ACC112 (cell line): ENCODE data around the gene VIM.

Source experiments
- H2AFZ ChIP-seq: fragments of 200-600 bp; sonication (generic); one replicate; pipeline ENCODE4 v1.6.0; 2017; ENCODE audit warnings: antibody characterized with exemption, low read length; ENCODE audit not compliant: unreplicated experiment
- H3K27ac ChIP-seq: fragments of 200-600 bp; sonication (generic); 2 replicates; pipeline ENCODE4 v1.5.1; 2014; ENCODE audit warnings: low read depth, mild to moderate bottlenecking, antibody characterized with exemption, low read length, moderate library complexity
- H3K27me3 ChIP-seq: fragments of 200-600 bp; sonication (generic); 2 replicates; pipeline ENCODE4 v1.6.1; 2014; ENCODE audit warnings: mild to moderate bottlenecking, antibody characterized with exemption, low read length, moderate library complexity, mixed read lengths; ENCODE audit not compliant: insufficient read depth
- H3K36me3 ChIP-seq: fragments of 200-600 bp; sonication (generic); 2 replicates; pipeline ENCODE4 v1.6.1; 2016; ENCODE audit warnings: mild to moderate bottlenecking, antibody characterized with exemption, low read length, moderate library complexity, mixed read lengths; ENCODE audit not compliant: insufficient read depth
- H3K4me1 ChIP-seq: fragments of 200-600 bp; sonication (generic); one replicate; pipeline ENCODE4 v1.6.1; 2016; ENCODE audit warnings: low read length, mixed read lengths; ENCODE audit not compliant: insufficient read depth, unreplicated experiment, control insufficient read depth
- H3K4me3 ChIP-seq: fragments of 200-600 bp; sonication (generic); 2 replicates; pipeline ENCODE4 v1.5.1; 2014; ENCODE audit warnings: mild to moderate bottlenecking, low read depth, low read length
- H3K79me2 ChIP-seq: fragments of 200-600 bp; sonication (generic); one replicate; pipeline ENCODE4 v1.6.0; 2016; ENCODE audit warnings: low read length; ENCODE audit not compliant: control insufficient read depth, unreplicated experiment, insufficient read depth

The VIM gene

DNA sequence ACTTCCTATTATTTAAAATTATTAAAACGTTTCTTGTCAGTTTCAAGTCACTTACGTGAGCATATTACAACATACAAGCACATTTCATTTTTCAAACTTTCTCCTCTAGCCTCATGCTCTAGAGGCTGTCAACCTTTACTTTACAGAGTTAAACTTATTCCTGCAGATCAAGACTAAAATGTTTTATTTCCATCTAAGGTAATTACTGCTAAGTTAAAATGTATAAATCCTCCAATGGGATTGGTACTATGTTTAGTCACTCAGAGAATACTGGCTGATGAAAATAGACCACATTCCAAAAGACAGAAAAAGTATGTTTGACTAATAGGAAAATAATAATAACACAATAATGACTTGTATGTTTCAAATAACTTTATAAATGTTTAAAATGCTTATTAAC is 18.2 kb upstream of the VIM start:
- Histone ChIP-seq H3K79me2 (peaks cover 12% of the 10 kb centered on the region), H3K4me3 (peak overlapping the region; percentile 58), H2AFZ (no peak overlapping the region), H3K36me3 (no peaks in the 10 kb centered on the region), H3K27me3 (no peaks in the 10 kb centered on the region), H3K4me1 (peaks cover 52% of the 10 kb centered on the region), H3K27ac (peak overlapping the region; percentile 67)

DNA sequence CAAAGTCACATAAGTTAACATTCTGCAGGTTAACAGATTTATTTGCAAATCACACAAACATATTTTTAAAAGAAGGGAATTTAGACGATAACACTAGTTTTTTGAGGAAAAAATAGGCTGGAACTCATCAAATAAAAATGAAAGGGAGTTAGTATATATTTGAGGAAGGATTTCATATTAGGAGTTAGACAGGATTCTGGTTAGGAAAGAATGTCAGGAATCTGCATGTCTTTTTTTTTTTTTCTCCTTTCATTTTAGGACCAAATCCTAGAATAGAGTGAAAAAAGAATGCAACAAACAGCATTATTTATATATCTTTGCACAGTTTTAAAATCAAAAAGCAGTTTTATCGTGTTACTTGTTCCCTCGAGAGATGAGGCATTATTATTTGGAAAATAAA is 17.7 kb upstream of the VIM start:
- H3K36me3 ChIP-seq, result no peaks in the 10 kb centered on the region
- H3K4me1 ChIP-seq, result peaks cover 52% of the 10 kb centered on the region
- H3K27me3 ChIP-seq, result no peaks in the 10 kb centered on the region
- H3K79me2 ChIP-seq, result peaks cover 12% of the 10 kb centered on the region
- peak overlapping the region; percentile 67 for H3K27ac ChIP-seq
- peak overlapping the region; percentile 58 for H3K4me3 ChIP-seq
- H2AFZ ChIP-seq, result no peak overlapping the region

DNA sequence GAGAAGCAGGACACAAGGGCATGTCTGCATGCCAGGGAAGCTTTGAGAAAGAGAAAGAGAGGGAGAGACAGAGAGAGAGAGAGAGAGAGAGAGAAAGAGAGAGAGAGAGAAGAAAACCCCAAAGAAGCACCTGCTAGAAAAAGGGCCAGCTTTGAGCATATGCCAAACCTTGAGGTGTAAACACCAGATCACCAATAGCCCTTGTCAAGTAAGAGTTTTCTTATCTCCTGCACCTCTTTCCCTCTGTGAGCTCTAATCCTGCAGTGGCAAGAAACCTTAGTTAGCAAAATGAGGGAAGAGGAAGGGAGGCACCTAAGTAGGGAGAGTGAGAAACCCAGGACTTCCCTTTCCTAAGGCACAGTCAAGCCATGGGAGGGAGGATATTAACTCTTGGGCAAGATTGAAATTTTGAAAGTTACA is 15.2 kb upstream of the VIM start:
- Histone ChIP-seq H3K4me3 (0 out of 2 replicates have a peak overlapping the region, but pooled peaks have one; percentile 78), H3K36me3 (no peaks in the 10 kb centered on the region), H3K4me1 (peaks cover 63% of the 10 kb centered on the region), H3K27me3 (no peaks in the 10 kb centered on the region), H3K27ac (peak overlapping the region; percentile 99; the same call in 1 of the 2 replicates), H2AFZ (no peak overlapping the region), H3K79me2 (peaks cover 12% of the 10 kb centered on the region)

DNA sequence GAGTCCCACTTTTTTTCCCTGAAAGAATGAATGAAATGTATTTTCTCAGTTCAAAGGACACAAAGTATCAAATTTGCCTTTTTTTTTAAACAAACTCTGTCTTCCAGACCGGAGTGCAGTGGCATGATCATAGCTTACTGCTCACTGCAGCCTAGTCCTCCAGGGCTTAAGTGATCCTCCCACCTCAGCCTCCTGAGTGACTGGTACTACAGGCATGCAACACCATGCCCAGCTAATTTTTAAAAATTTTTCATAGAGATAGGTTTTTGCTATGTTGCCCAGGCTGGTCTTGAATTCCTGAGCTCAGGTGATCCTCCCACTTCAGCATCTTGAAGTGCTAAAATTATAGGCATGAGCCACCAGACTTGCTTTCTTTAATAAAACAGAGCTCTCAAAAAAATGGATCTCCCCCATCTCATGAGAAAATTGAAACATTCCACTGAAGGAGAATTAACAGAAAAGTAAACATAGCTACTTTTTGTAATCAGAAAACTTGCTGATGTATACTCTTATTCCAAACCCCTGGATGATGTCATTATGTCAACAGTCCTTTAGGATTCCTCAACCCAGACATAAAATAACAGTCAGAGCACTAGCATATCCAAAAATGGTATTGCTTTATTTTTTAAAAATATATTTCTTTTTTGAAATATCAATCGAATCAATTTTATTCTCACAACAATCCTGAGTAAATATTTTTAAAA is 14.2 kb upstream of the VIM start:
- Histone ChIP-seq H3K27me3 (no peaks in the 10 kb centered on the region), H3K27ac (peak overlapping the region; percentile 99), H3K4me1 (peaks cover 65% of the 10 kb centered on the region), H3K79me2 (peaks cover 12% of the 10 kb centered on the region), H3K36me3 (no peaks in the 10 kb centered on the region), H3K4me3 (peak overlapping the region; percentile 78), H2AFZ (no peak overlapping the region)

DNA sequence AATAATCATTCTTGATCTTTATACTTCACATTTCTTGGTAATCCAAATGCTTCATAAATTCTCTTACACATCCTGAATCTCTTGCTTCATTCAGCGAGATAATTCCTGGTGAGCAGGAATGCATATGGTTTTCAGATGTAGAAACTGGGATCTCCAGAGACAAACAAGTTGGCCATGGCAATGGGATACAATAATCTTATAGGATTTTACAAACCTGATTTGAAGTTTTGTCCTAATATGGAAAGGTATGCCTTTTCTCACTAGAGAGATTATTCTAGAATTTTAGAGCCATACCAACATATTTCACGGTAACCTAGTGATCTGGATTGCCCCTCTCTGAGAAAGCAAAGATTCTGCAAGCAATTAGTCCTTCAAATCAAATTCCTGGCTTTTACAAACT is 13.5 kb upstream of the VIM start:
- peak overlapping the region; percentile 99 for H3K27ac ChIP-seq
- H3K4me1 ChIP-seq, result peaks cover 66% of the 10 kb centered on the region
- peaks cover 12% of the 10 kb centered on the region for H3K79me2 ChIP-seq
- H3K27me3 ChIP-seq, result no peaks in the 10 kb centered on the region
- H2AFZ ChIP-seq, result no peak overlapping the region
- H3K36me3 ChIP-seq, result no peaks in the 10 kb centered on the region
- H3K4me3 ChIP-seq, result peak overlapping the region; percentile 78

DNA sequence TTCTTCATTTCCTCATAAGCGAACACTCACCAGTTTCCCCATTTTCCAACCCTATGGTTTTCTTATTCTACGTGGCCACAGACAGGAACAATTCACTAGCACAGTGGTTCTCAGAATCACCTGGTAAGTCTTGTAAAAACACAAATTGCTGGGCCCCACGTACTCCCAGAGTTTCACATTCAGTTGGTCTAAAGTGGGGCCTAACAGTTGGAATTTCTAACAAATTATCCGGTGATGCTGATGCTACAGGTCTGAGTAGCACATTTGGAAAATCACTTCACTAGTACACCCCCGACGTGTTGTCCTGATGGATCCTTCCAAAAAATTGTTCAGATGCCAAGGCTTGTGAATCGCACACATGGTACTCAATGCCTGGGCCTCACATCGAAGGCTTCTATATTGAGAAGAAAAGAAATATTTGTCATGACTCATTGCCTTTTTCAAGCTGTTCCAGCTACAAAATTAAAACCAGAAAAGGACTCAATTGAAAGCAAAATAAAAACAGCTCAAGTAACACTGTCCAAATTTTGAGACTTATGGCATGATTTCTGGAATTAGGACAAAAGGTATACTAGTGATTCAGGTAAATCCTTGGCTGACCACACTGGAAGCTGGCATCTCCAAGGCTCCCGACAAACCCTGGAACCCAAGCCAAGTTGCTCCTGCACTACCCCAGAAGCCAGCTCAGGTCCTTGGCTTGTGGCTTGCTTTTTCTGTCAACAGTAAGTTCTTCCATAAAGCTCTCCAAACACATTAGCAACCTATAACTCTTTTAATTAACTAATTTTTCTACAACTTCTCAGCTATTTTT is 12.9 kb upstream of the VIM start:
- Histone ChIP-seq H3K4me3 (peak overlapping the region; percentile 78), H2AFZ (no peak overlapping the region), H3K36me3 (no peaks in the 10 kb centered on the region), H3K4me1 (peaks cover 62% of the 10 kb centered on the region), H3K27ac (peak overlapping the region; percentile 99), H3K27me3 (no peaks in the 10 kb centered on the region), H3K79me2 (peaks cover 12% of the 10 kb centered on the region)

DNA sequence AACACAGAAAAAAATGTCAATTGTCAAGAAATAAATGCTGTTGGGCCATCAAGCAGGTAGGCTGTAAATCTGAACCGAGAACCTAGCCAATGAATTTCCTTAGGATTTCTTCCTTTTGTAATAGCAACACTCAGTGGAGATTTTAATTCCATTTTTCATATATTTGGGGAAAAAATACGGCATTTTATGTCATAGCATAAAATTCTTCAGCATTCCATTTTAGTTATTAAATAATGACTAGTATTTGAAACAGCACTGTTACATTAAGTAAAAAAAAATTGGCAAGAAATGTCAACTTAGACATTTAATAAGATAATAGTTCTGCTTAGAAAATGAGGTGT is 12.3 kb upstream of the VIM start:
- Histone ChIP-seq H3K27ac (peak overlapping the region; percentile 99), H3K4me1 (peaks cover 61% of the 10 kb centered on the region), H3K27me3 (no peaks in the 10 kb centered on the region), H2AFZ (no peak overlapping the region), H3K79me2 (peaks cover 12% of the 10 kb centered on the region), H3K36me3 (no peaks in the 10 kb centered on the region), H3K4me3 (peak overlapping the region; percentile 78)

DNA sequence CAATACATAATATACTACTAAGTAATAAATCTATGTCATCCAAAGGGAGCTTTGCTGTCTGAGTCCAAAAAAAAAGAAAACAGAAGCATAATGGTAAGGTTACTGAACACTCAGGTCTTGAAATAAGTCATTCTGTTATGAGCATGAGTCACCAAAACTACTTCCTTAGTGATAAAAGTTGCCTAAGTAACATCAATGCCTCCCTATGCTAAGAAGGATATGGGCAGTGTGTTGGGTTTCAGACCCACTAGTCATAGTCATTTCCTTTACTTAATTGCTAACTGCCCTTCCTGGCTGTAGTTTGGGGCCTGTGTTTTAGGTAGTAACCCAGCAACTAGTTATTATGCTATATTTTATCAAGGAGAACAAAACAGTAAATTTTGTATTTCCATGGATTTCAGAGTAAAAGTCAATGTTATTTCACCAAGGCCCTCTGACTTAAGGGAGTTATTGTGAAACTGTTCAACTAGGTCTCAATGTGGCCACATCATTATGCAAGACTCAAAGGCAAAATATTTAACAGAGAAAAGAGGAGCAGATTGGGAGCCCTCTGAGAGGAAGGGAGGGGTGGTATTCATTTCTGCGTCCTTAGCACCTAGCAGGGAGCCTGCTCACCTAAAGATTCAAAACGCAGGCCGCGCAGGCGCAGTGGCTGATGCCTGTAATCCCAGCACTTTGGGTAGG is 11.7 kb upstream of the VIM start:
- no peaks in the 10 kb centered on the region for H3K36me3 ChIP-seq
- peak overlapping the region; percentile 99 for H3K27ac ChIP-seq
- H2AFZ ChIP-seq, result no peak overlapping the region
- H3K4me3 ChIP-seq, result peak overlapping the region; percentile 78
- H3K79me2 ChIP-seq, result peaks cover 12% of the 10 kb centered on the region
- H3K27me3 ChIP-seq, result no peaks in the 10 kb centered on the region
- peaks cover 63% of the 10 kb centered on the region for H3K4me1 ChIP-seq

DNA sequence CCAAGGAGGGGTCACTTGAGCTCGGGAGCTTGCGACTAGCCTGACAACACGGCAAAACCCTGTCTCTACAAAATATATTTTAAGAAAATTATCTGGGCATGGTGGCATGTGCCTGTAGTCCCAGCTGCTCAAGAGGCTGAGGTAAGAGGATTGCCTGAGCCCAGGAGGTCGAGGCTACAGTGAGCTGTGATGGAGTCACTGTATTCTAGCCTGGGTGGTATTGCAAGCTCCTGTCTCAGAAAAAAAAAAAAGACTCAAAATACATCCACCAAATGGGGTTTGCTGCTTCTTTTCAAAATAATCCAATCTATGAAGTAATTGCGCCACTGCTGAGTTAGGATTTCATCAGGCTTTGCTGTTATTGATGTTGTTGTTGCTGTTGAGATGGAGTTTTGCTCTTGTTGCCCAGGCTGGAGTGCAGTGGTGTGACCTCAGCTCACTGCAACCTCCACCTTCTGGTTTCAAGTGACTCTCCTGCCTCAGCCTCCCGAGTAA is 11.1 kb upstream of the VIM start:
- Histone ChIP-seq H3K27me3 (no peaks in the 10 kb centered on the region), H2AFZ (no peak overlapping the region), H3K4me1 (peaks cover 63% of the 10 kb centered on the region), H3K27ac (peak overlapping the region; percentile 99), H3K79me2 (peaks cover 12% of the 10 kb centered on the region), H3K36me3 (no peaks in the 10 kb centered on the region), H3K4me3 (peak overlapping the region; percentile 17; the same call in 1 of the 2 replicates)

DNA sequence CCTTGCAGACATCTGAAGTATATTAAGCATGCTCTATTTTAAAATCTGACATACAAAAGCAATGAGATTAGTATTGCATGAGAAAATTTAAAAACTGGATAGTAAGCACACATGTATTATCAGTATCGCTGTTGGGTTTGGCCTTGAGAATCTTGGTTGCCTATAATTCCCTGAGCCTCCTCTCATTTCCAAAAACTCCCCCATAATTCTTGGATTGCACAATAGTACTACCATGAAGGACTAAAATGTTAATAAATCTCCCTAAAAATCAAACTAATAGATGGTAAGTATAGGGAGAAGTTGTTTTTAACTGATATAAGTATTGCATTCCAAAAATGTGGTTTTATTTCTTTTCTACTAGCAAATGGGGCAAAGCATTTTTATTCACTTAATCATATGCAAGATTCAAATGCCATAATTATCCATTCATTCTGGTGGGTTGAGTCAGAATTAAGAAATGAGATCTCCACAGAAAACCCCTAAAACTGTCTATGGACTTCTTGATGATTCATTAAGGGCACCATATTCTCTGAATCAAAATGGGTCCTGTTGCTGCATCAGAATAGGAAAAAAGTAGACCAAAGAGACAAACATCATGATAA is 10.3 kb upstream of the VIM start:
- peaks cover 59% of the 10 kb centered on the region for H3K4me1 ChIP-seq
- H2AFZ ChIP-seq, result no peak overlapping the region
- H3K27ac ChIP-seq, result peak overlapping the region; percentile 99
- peaks cover 12% of the 10 kb centered on the region for H3K79me2 ChIP-seq
- H3K4me3 ChIP-seq, result 0 out of 2 replicates have a peak overlapping the region, but pooled peaks have one; percentile 11
- no peaks in the 10 kb centered on the region for H3K27me3 ChIP-seq
- H3K36me3 ChIP-seq, result no peaks in the 10 kb centered on the region
